ENCODE results near the gene ERCC4. TPM values are rescaled to one million over a fixed set of nuclear protein-coding genes. Genes with fewer than 3 reads are reported as not detected.

ERCC4 gene
- total and polyA plus RNA-seq, 2 of the 8 experiments (the other 6 are each of a cell fraction or from before 2014, with no cell fraction given) = 1.6 to 13.2 TPM

- no peak overlapping the region for H3K4me3 ChIP-seq (ENCODE audit: extremely low read depth in 1 of 4, insufficient read depth in 2 of 4, low read depth in 3 of 4, low read length in 4 of 4)
- no peaks in the 10 kb centered on the region for H3K9me3 ChIP-seq (ENCODE audit: insufficient read depth in 2 of 2, low read depth in 1 of 2, low read length in 1 of 2)
- H2BK5ac ChIP-seq (ENCODE audit: low read depth, low read length) = no peak overlapping the region
- peaks cover 2 to 18% (median 11%) of the 10 kb centered on the region in 4 experiments; a peak in 7 of 8 replicates for H3K36me3 ChIP-seq (ENCODE audit: control insufficient read depth in 2 of 4, insufficient read depth in 4 of 4, low read length in 3 of 4)
- WGBS, 2 experiments (ENCODE audit: extremely low coverage in 1 of 2, insufficient coverage in 1 of 2, insufficient read length in 1 of 2, insufficient replicate concordance in 2 of 2, low coverage in 1 of 2, low lambda C conversion rate in 2 of 2, missing lambda C conversion rate in 1 of 2) = 76% methylated on average over 5 of the region's 5 CpGs; no CpG with 5 or more reads in 1 of the 2 experiments
- no peaks in the 10 kb centered on the region for H3K27me3 ChIP-seq (replicated peaks in 1 of 4; ENCODE audit: control insufficient read depth in 3 of 4, extremely low read depth in 1 of 4, insufficient read depth in 3 of 4, low read length in 3 of 4)
- no peak overlapping the region for H2BK120ac ChIP-seq (replicated peaks; ENCODE audit: low read depth, low read length)
- FAIRE-seq (no peak), DNase-seq (ENCODE audit: low read depth in 1 of 2, low spot score in 2 of 2) (no peak)
- no peak overlapping the region for H3K56ac ChIP-seq (replicated peaks; ENCODE audit: insufficient read length, low read depth, low read length)
- H4K8ac ChIP-seq (ENCODE audit: extremely low read depth, insufficient read depth, low read length) = no peak overlapping the region
- H2AFZ ChIP-seq (ENCODE audit: low read length) = no peak overlapping the region
- H4K5ac ChIP-seq (ENCODE audit: insufficient read length, low read depth, low read length) = no peak overlapping the region
- H4K20me1 ChIP-seq (replicated peaks in 1 of 2; ENCODE audit: control insufficient read depth in 1 of 2, insufficient read depth in 2 of 2, low read length in 2 of 2) = no peaks in the 10 kb centered on the region
- no peak overlapping the region for H2BK12ac ChIP-seq (ENCODE audit: low read depth, low read length)
- no peak overlapping the region for H4K91ac ChIP-seq (replicated peaks; ENCODE audit: insufficient read length, low read length)
- no peak overlapping the region for H3K4me2 ChIP-seq (ENCODE audit: insufficient read depth in 1 of 2, low read depth in 2 of 2, low read length in 2 of 2)
- no peak overlapping the region for H3K18ac ChIP-seq (ENCODE audit: extremely low read depth, low read length)
- POLR2A ChIA-PET (ENCODE audit: partially characterized antibody) = interaction anchor here (1.0 kb wide), 1 partner anchor 15 kb away, joined by 3 read pairs; no protein-coding TSS in a partner anchor
- H3K23me2 ChIP-seq (ENCODE audit: low read depth, low read length) = no peaks in the 10 kb centered on the region
- no peak overlapping the region for H3K23ac ChIP-seq (ENCODE audit: insufficient read length)
- H3K4ac ChIP-seq (replicated peaks; ENCODE audit: insufficient read length, low read depth, low read length) = no peak overlapping the region
- no peak for TF ChIP-seq YY1 (IDR thresholded peaks at IDR 0.05; ENCODE audit: low read depth, low read length)
- TF ChIP-seq RAD21 (IDR thresholded peaks at IDR 0.05 in 1 of 2, conservative IDR thresholded peaks at IDR 0.05 in 1 of 2; ENCODE audit: low read depth in 2 of 2, low read length in 2 of 2) = no peak
- TF ChIP-seq SP2 (IDR thresholded peaks at IDR 0.05; ENCODE audit: low read length) = no peak
- TF ChIP-seq CEBPB (IDR thresholded peaks at IDR 0.05; ENCODE audit: low read depth, low read length) = no peak
- no peak for TF ChIP-seq SAP30 (IDR thresholded peaks at IDR 0.05; ENCODE audit: insufficient read depth, insufficient replicate concordance, low read length)
- no peak for TF ChIP-seq NRF1 (IDR thresholded peaks at IDR 0.05; ENCODE audit: low read depth, low read length)
- TF ChIP-seq MAX (IDR thresholded peaks at IDR 0.05) = no peak
- TF ChIP-seq CTBP2 (IDR thresholded peaks at IDR 0.05; ENCODE audit: borderline replicate concordance, insufficient read depth, insufficient read length, low read length) = no peak
- TF ChIP-seq POLR2AphosphoS5 (IDR thresholded peaks at IDR 0.05; ENCODE audit: low read depth, low read length) = no peak
- no peak for TF ChIP-seq SP4 (IDR thresholded peaks at IDR 0.05; ENCODE audit: low read length)
- TF ChIP-seq GTF2F1 (IDR thresholded peaks at IDR 0.05; ENCODE audit: borderline replicate concordance, low read depth, low read length) = no peak
- no peaks in the 10 kb centered on the region for H3K79me1 ChIP-seq (ENCODE audit: low read depth, low read length)
- CTCF ChIA-PET (ENCODE audit: partially characterized antibody) = interaction anchor here (0.6 to 1.4 kb wide), 3 partner anchors 303 to 345 kb away, joined by 3 to 5 read pairs (median 3); no protein-coding TSS in a partner anchor
- no peak overlapping the region for H2AK5ac ChIP-seq (ENCODE audit: low read depth, low read length)
- no peak overlapping the region for H2BK15ac ChIP-seq (ENCODE audit: low read length)
- no peak overlapping the region for H3K14ac ChIP-seq (ENCODE audit: insufficient read length)
- H3K4me1 ChIP-seq (replicated peaks in 1 of 4; ENCODE audit: control insufficient read depth in 3 of 4, insufficient read depth in 4 of 4, low read length in 3 of 4) = no peaks in the 10 kb centered on the region; a peak in 2 of 7 replicates
- no peak overlapping the region for H3K9ac ChIP-seq (replicated peaks in 1 of 4; ENCODE audit: extremely low read depth in 1 of 4, low read depth in 3 of 4, low read length in 3 of 4)
- H3K27ac ChIP-seq (ENCODE audit: low read depth, low read length) = no peak overlapping the region
- H3K79me2 ChIP-seq (ENCODE audit: control insufficient read depth in 1 of 2, insufficient read depth in 2 of 2, low read length in 2 of 2) = no peaks in the 10 kb centered on the region
- no peak overlapping the region for H2BK20ac ChIP-seq (ENCODE audit: low read length)
These were observed 31.0 kb downstream of the ERCC4 start for GRCh38 chr16:13950821-13951547.
